RKO (cell line): Measurements from ENCODE around the gene OSCP1.
A peak's percentile ranks its signal among the peaks of the same experiment; 100 is the strongest.

ENCODE experiments used
- DNase-seq: peaks from one replicate; pipeline ENCODE4 v3.0.0-alpha.2; 2016; ENCODE audit warnings: low spot score

OSCP1 gene

DNA sequence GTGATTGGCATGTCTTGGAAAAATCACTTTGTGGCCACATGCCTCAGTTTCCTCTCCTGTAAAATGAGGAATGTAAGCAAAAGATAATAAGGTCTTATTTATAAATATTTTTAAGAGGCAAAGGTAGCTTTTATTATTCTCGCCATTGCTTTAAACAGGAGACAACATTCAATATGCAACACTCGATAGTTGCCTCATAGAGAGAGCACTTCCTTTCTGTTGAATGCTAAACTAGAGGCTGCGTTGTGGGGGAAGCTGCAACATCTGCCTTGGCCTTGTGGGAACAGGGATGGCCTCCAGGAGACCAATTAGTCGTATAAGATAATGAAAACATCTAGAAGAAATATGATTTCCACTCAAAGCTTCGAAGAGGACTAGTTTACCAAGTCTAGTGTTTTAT lies 3.5 kb downstream of the OSCP1 start:
- DNase-seq = no peak

DNA sequence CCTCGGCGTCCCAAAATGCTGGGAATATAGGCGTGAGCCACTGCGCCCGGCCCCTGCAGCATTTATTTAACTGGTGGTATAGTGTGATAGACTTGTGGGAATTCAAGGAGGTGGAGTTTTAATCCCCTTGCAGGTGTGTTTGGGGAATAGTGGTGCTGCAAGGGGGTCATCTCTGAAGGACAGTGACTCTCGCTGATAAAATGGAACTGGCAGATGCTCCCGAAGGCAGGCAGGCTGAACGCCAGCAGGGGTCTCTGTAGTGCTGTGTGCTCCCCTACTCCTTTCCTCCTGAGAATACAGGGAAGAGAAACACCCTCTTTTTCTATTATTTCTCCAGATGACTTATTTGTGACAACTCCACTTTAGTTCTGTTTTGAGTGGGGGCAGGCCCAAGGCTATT lies 4.0 kb downstream of the OSCP1 start:
- DNase-seq = no peak

DNA sequence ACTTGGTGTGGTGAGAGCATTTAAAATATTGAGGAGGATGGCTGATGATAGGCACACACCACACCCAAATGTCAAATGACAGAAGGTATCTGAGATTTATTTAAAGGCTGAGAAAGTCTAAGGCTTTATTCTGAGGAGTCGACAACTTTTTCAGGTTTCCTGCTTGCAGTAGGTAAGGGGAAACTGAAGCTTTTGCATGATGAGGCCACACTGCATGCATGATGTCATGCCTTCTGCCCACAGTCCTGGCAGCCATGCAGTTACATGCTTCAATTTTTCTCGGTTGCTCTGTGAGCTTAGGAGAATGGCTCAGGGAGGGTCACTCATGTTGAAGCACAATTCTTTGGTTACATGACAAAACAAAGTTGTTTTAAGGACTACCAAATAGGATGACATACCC lies 7.0 kb downstream of the OSCP1 start:
- DNase-seq = no peak

DNA sequence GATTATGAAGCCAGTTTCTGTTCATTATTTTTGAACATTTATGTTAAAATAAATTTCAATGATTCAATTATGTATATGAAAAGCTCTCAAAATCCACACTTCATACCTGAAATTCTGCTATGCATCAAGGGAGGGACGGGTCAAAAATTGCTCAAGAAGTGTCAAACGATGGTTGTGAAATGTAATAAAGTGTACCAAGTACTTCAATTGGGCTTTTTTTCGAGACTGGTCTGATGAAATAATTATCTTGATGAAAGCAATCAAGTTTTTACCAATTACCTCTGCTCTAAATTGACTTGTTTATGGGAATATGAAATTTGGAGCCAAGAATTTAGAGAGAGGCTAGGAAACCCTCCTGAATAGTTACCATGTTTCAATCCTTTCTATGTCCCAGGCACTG lies 7.9 kb downstream of the OSCP1 start:
- DNase-seq = no peak

DNA sequence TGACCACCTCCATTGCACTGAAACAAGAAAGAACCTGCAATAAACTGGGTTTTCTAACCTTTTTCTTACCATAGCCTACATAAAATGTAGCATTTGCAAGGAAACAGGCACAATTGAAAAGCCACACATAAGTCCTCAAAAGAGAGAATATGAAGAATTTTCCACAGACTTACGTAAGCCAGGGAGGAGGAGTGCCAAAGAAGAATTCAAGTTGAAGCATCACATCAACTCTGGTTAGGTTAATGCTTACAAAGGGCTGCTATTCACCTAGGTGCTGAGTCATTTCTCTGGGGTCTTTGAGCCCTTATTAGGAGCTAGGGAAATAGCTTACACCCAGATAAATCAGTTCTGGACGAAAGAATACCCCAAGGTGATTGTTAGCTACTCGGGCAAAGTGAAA lies 9.6 kb downstream of the OSCP1 start:
- DNase-seq = no peak

DNA sequence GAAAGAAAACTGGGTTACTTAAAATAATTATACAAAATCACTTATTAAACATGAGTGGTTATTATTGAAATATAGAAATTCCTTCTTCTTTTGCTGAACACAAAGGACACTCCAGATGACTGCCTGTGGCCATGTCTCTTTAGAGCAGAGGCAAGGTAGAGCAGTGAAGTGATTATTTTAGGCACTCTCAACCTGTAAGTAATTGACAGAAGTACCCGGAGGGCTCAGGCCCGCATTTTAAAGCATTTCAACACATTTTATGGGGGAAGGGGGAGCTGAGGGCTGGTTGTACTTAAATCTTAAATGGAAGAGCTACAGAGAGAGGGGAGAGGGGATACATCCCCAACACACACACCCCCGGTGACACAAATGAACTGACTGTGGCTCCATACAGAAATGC lies 10.2 kb downstream of the OSCP1 start:
- DNase-seq = no peak

DNA sequence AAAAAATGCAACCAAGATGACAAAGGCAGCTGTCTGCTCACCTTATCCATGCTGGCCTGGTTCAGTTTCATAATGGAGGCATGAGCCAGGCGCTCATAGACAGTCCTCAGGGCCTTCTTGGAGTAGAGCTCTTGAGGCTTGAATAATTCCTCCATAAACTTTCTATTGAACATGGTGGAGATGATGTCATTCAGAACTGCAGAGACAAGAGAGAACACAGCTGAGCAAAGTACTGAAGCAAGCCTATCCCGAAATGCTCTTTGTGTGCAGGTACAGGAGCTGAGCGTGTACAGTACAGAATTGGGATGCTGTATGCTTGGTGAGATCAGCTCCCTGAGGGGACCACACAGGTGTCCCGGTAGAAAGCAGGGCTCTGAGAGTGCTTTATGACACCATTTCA lies 11.5 kb downstream of the OSCP1 start:
- DNase-seq = no peak

DNA sequence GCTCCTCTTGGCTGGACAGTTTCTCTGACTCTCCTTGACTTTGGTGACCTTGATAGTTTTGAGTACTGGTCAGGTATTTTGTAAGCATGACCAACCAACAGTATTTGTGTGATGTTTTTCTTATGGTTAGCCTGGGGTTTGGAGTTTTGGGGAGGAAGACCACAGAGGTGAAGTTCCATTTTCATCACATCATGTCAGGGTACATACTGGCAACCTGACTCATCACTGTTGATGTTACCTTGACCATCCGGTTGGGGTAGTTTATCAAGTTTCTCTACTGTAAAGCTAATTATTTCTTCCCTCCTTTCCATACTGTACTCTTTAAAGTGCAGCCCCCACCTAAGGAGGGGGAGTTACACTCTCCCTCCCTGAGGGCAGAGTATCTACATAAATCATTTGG lies 13.4 kb downstream of the OSCP1 start:
- no peak for DNase-seq

DNA sequence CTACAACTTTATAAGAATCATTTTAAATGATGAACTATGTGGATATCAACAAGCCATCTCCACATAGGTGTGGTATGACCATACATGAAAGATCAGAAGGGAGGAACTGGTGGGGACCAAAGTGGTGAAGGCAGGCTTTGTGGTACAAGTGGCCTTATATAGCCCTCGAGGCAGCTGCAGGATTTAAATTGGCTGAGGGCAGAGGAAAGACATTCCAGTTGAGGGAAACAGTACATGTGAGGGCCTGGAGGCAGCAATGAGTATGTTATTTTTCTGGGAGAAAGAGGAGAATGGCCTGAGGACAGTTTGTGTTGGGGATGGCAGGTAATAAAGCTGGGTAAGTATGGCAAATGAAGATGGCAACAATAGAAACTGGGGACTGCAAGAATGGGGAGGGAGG lies 17.1 kb downstream of the OSCP1 start:
- DNase-seq = no peak

DNA sequence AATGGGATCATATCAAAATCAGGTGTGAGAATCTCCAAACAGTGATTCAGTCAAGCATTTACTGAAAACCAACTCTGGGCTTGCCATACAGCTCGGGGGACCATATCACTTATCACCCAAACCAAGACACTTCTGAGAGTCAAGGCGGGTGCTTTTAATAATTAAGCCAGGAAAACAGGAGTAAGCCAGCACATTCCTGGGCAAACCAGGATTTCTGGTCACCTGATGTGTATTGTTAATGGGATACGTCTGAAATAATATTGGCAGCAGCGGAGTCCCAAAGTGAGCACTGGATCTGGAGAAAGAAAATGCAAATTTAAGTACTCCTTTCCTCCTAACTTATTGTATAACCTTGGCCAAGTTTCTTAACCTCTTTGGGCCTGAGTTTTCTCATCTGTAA lies 17.6 kb downstream of the OSCP1 start:
- no peak for DNase-seq

DNA sequence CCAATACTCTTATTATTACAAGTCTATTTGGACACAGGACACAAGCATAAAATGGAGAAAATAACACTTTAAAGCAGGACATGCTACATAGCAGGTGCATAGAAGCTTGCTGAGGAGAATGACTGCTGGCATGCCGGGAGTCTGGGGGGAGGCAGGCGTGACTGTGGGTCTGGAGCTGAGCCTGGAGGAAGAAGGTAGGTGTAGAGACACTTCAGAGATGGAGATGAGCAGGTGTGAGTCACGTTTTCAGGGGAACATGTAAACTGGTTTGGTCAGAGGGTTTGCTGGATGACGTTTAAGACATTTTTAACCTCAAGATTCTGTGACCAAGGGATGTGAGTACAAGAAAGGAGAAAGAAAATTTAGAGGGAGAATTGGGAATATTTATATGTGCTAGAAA lies 24.5 kb downstream of the OSCP1 start:
- DNase-seq = no peak

DNA sequence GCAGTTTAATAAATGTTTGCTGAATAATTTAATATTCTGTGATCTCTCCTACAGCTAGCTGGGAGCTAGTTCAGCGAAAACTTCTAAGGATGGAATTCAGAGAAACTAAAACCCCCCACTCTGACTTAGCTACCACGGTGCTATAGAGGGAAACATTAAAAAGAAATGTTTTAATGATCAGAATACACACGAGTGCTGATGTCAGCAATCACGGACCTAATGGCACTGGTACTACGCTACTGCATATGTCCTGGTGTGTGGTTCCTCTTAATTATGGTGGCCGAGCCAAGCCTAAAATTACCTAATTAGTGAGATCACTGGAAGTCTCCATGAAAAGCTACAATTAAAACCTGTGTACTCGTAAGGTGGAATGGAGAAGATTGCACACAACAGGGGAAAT lies 28.6 kb downstream of the OSCP1 start:
- DNase-seq = no peak

DNA sequence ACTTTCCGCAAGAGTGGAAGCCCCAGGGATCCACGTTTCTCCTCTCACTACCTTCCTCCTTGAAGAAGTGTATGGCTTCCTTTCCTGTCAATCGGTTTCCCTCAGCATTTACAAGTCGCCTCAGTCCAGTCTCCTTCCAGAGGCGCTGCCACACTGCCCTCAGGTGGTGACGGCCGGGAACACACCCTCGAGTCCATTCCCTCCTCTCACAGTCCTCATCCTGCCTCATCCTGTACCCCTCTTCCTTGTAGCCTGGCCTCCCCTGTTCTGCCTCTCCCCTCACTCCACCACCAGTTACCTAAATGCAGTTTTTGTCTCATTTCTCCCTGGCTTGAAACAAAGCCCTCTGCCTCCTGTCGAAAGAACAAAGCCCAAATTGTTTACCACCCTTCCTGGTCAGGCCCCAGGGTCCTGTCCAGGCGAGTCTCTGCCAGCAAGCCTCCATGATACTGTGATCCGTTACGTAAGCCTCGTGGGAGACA lies 29.4 kb downstream of the OSCP1 start:
- DNase-seq = peak; percentile 84

DNA sequence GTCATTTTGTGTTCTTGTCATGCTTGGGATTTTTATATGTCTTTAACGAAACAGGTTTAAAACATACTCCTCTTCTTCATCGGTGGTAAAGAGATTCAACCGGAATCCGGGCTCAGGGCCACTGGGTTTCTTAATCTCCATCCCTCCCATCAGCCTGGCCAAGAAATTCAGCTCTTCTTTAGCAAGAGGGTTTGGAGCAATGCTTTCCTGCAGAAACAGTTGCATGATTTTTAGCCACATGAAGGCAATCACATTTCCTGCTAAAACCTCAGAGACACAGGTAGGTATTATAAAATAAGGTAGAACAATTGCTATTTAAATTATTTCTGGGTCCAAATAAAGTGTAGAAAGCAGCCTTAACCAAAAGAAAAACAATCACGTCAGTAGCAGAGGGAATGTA lies 29.8 kb downstream of the OSCP1 start:
- DNase-seq = no peak

DNA sequence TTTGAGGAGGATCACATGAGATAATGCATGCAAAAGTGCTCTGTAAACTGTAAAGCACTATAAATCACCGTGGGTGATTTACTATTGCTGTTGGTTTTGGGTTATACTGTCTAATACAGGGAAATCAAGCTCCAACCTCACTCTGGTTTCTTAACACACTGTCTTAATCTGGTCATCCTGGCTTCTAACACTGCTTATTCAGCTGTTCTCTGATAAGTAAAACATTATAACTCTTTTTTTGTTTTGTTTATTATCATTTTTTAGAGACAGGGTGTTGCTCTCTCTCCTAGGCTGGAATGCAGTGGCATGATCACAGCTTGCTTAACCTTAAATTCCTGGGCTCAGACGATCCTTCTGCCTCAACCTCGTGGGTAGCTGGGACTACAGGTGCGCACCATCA lies 30.7 kb downstream of the OSCP1 start:
- DNase-seq = no peak

DNA sequence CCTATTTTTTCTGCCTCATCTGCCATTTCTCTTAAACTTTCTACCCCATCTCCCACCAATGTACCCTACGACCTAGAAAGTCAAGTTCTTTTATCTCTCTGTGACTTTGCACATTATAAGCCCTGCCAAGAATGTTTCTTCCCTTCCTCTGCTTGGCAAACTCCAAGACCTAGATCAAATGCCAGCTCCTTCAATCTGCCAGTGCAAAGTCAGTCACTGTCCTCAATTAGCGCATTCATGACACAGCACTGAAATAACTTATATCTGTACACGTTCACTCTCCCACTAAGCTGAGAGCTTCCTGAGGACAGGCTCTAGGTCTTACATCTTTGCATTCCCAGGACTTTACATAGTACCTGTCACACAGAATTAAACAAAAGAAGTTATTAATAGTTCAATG lies 31.1 kb downstream of the OSCP1 start:
- DNase-seq = no peak

DNA sequence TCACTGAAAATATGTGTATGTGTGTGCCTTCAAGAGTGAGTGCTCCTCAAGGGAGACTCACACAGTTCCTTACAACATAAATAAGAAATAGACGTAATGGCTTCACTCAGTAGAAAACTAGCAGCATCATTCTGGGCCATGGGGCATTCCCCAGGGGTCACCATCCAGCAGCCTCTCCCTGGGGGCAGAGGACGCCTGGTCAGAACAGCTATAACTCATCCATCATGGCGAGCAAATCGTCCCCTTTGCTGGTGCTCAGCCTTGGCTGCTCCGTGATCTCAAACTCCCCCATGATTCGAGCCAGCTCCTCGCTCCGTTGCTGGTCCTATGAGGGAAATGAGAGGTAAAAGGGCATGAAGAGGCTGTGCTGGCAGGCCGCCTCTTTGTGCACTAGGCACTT lies 32.3 kb downstream of the OSCP1 start:
- DNase-seq = no peak

DNA sequence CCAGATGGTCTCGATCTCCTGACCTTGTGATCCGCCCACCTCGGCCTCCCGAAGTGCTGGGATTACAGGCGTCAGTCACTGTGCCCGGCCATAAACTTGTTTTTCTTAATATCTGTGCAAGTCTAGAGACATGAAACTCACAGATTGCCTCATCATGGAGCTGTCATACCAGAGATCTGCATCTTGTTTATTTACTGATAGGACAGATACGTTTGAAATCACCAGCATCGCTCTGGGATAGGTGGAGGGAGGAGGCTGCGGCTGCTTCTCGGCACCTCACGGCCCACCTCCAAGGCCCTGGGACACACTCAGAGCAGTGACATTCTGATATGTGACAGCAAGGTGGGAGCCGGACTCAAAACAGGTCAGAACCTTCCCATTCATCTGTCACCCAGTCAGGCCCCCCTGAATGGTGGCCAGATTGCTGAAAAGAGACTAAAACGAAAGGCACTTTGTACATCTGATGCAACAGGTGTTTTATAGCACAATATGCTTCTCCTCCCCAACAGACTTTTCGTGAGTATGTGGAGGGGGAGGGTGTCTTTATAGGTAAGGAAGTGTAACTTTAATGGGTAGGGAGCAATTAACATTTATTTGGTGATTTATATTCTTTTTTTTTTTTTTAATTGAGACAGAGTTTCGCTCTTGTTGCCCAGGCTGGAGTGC lies 34.5 kb downstream of the OSCP1 start:
- DNase-seq = no peak

DNA sequence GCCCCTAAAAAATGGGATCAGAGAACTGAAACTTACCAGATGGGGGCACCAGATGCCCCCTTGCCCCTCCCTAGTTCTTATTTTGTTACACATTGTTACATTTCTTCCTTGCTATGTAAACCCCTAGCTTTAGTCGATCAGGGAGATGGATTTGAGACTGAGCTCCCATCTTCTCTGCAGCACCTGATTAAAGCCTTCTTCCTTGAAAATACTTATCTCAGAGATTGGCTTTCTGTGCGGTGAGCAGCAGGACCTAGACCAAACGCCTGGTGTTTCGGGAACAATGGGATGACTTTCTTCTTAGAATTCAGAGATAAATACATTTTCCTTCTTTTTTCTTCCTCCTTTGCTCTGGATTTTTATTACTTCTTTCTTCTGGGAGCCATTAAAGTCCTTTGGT lies 35.9 kb downstream of the OSCP1 start:
- no peak for DNase-seq

DNA sequence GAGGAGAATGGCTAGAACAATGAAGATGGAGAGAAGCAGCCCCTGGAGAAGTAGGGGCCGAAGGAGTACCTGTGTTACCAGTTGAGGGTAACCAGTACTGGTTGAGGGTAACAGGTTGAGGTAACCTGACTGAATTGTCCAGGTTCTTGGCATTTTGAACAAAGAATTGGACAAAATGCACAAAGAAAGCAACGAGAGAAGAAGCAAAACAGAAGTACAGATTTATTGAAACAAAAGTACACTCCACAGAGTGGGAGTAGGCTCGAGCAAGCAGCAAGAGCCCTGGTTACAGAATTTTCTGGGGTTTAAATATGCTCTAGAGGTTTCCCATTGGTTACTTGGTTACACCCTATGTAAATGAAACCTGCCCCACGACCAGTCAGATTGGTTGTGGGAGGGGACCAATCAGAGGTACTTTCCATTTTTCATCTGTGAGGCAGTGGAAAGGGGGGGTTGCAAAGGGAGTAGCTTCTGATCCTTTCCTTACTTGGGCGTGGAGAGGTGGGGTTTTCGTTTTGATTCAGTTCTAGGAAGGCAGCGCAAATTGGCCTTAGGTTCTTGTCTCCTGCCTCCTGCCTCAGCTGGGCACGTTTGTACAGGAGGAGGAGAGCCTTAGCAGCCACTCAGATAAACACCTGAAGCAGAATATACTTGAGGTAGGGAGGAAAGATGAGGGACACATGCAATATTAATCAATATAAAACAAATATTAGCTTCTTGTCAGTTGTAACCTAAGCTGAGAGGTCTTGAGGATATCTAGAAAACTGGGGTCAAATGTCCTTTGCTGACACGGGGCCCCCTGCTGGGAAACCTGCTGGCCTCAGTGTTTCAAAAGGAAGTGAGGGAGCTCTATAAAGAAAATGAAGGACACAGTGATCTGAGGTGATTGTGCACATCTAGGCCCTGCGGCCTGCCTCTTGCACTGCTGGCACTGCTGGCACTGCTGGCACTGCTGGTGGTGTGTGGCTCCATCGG lies 38.3 kb downstream of the OSCP1 start:
- peak; percentile 58 for DNase-seq

DNA sequence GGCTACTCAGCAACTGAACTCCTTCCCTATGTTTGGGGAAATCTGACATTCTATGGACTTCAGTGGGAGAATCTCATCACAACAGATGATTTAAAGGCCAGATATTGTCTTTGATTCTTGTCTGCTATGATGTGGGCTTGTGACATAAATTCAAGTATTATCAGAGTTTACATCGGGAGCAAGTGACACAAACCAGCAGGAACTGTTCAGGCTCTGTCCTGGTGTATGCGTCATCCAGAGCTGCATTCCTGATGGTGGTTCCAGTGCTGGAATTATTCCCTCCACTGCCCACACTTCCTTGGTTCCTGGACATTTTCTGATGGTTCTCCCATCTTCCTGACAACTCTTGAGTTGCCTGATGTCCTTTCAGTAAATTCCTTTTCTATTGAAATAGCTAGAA lies 41.8 kb downstream of the OSCP1 start:
- DNase-seq = no peak

DNA sequence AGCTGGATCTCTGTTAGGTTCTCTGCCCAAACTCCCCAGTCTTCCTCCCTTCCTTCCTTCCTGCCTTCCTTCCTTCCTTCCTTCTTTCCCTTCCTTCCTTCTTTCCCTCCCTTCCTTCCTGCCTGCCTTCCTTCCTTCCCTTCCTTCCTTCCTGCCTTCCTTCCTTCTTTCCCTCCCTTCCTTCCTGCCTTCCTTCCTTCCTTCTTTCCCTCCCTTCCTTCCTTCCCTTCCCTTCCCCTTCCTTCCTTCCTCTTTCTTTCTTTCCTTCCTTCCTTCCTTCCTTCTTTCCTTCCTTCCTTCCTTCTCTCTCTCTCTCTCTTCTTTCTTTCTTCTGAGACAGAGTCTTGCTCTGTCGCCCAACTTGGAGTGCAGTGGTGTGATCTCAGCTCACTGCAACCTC lies 43.8 kb downstream of the OSCP1 start:
- no peak for DNase-seq

DNA sequence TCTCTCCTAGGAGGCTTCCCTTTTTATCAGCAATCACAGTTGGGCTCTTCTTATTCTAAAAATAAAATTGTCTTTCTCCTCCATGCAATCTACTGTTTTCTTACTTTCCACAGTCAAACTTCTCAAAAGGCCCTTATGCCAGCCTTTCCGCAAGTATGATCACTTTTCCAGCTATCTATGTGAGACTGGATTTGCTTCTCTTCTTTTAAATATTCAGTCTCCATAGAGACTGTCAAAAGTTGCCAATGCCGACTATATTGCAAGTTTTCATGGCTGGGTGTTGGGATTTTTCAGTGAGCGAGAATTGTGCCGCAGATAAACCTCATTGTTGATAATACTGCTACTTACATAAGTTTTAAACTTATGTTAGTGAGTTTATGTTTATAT lies 47.8 kb downstream of the OSCP1 start:
- DNase-seq = no peak
